ENCODE results near the gene STARD5. TPM values are rescaled to one million over a fixed set of nuclear protein-coding genes. Genes with fewer than 3 reads are reported as not detected.

Gene STARD5
- total RNA-seq, 4 donors from 2014 or later, result 1.3 to 5.8 (median 3.1) TPM

GRCh38 chr15:81331600-81331999 is 7.7 kb upstream of the STARD5 start:
- TF ChIP-seq, protein P1, sequence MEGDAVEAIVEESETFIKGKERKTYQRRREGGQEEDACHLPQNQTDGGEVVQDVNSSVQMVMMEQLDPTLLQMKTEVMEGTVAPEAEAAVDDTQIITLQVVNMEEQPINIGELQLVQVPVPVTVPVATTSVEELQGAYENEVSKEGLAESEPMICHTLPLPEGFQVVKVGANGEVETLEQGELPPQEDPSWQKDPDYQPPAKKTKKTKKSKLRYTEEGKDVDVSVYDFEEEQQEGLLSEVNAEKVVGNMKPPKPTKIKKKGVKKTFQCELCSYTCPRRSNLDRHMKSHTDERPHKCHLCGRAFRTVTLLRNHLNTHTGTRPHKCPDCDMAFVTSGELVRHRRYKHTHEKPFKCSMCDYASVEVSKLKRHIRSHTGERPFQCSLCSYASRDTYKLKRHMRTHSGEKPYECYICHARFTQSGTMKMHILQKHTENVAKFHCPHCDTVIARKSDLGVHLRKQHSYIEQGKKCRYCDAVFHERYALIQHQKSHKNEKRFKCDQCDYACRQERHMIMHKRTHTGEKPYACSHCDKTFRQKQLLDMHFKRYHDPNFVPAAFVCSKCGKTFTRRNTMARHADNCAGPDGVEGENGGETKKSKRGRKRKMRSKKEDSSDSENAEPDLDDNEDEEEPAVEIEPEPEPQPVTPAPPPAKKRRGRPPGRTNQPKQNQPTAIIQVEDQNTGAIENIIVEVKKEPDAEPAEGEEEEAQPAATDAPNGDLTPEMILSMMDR (IDR thresholded peaks at IDR 0.05; ENCODE audit: low read depth), result no peak

GRCh38 chr15:81330366-81331090 is 6.6 kb upstream of the STARD5 start:
- TF ChIP-seq, protein P1 (IDR thresholded peaks at IDR 0.05; ENCODE audit: low read depth), result no peak

GRCh38 chr15:81329446-81329845 is 5.5 kb upstream of the STARD5 start:
- TF ChIP-seq, protein P1 (IDR thresholded peaks at IDR 0.05; ENCODE audit: low read depth), result no peak

GRCh38 chr15:81327516-81327915 is 3.6 kb upstream of the STARD5 start:
- TF ChIP-seq, protein P1 (IDR thresholded peaks at IDR 0.05; ENCODE audit: low read depth), result no peak

DNA sequence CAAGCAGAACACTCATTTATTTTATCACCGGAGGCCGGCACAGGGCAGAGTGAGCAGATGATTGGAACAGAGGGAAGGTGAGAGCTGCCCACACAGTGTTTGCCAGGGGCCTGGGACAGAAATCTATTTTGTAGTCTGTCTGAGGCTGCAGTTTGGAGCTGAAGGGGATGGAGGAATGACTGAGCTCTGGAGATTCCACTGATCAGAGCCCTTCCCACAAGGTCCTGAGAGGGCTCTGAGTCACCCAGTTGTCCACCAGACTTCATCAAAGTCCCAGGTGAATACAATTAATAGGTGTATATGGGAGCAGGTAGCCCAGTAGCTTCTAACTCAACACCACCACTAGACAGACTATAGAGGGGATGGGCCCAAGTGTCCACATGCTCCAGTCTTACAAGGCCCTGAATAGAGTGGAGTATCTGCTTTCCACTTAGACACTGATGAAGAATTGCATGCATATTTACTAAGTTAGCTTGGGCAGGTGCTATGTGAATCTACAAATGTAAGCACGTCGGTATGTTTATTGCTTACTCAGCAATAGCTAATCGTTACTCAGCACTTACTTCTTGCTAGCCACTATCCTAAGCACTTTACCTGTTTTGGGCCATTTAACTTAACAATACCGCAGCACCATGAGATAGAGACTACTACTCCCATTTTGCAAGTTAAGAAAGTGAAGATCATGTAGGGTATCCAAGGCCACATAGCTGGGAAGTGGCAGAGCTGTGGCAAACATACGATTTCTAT is 2.7 kb upstream of the STARD5 start:
- TF ChIP-seq, protein P1 (IDR thresholded peaks at IDR 0.05; ENCODE audit: low read depth), result no peak

GRCh38 chr15:81323559-81323943 is 390 bp downstream of the STARD5 start:
- TF ChIP-seq, protein P1 (IDR thresholded peaks at IDR 0.05; ENCODE audit: low read depth), result no peak

- TF ChIP-seq, protein P1 (IDR thresholded peaks at IDR 0.05; ENCODE audit: low read depth), result no peak
Observed at GRCh38 chr15:81322676-81323253, 1.2 kb downstream of the STARD5 start.
